ENCODE data around the gene NEK6. TPM values are rescaled to one million over a fixed set of nuclear protein-coding genes. Genes with fewer than 3 reads are reported as not detected.

Gene NEK6
- total and polyA plus RNA-seq, 10 donors = 11.2 to 71.3 (median 41.1) TPM

GRCh38 chr9:124210697-124211096, 47.1 kb upstream of the NEK6 start:
- H3K9me3 ChIP-seq = no peaks in the 10 kb centered on the region
- TF ChIP-seq POLR2A (IDR thresholded peaks at IDR 0.05) = no peak
- TF ChIP-seq, protein P1, sequence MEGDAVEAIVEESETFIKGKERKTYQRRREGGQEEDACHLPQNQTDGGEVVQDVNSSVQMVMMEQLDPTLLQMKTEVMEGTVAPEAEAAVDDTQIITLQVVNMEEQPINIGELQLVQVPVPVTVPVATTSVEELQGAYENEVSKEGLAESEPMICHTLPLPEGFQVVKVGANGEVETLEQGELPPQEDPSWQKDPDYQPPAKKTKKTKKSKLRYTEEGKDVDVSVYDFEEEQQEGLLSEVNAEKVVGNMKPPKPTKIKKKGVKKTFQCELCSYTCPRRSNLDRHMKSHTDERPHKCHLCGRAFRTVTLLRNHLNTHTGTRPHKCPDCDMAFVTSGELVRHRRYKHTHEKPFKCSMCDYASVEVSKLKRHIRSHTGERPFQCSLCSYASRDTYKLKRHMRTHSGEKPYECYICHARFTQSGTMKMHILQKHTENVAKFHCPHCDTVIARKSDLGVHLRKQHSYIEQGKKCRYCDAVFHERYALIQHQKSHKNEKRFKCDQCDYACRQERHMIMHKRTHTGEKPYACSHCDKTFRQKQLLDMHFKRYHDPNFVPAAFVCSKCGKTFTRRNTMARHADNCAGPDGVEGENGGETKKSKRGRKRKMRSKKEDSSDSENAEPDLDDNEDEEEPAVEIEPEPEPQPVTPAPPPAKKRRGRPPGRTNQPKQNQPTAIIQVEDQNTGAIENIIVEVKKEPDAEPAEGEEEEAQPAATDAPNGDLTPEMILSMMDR (IDR thresholded peaks at IDR 0.05 in 8 of 11, conservative IDR thresholded peaks at IDR 0.05 in 3 of 11) = no peak
- no peak for TF ChIP-seq POLR2AphosphoS5 (IDR thresholded peaks at IDR 0.05)
- no peaks in the 10 kb centered on the region for H3K27me3 ChIP-seq (replicated peaks in 1 of 7)
- WGBS, 5 donors = 54 to 71% (median 62%) methylated on average over 3 of the region's 3 CpGs
- intact Hi-C loops (cut with DNase I; ENCODE audit: low total_unique reads) = no loop called here
- no peaks in the 10 kb centered on the region for H3K36me3 ChIP-seq
- H3K27ac ChIP-seq = peak overlapping the region in 2 of 8 donors; percentile 16 to 36
- no peak overlapping the region for H3K4me3 ChIP-seq
- H3K4me1 ChIP-seq = peaks cover 13 to 95% (median 50%) of the 10 kb centered on the region in 6 donors
- DNase-seq = no peak

DNA sequence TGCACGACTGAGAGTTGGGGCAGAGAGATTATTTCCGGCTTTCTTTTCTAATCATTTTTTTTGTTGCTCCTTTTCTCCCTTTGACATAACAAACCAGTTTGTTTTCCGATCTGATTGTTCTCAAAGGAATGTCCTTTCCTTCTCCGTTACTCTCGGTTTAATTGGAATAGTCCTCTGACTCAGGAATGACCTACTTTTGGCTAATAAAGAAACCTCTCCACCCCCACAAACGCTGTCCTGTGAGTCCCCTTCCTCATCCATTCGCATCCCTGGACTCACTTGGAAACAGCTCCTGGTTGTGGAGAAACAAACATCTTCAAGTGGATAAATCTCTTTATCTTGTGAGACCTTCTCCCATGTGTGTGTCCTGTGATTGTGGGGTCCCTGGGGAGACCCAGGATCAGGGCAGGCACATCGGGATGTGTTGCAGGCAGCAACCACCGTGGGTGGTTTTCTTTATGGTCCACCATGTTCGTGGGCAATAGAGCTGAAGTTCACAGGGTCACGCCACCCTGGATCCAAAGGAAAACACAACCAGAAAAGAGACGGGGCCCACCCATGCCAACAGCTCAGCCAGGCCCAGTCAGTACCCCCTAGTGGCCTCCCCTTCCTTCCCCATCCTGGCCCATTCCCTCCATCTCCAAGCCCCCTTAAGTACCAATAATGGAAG, 45.2 kb upstream of the NEK6 start:
- Histone ChIP-seq H3K36me3 (no peaks in the 10 kb centered on the region), H3K4me3 (no peak overlapping the region), H3K4me1 (peaks cover 28 to 95% (median 56%) of the 10 kb centered on the region in 6 donors), H3K9me3 (no peaks in the 10 kb centered on the region), H3K27ac (no peak overlapping the region), H3K27me3 (replicated peaks in 1 of 7) (no peaks in the 10 kb centered on the region)
- peak; percentile 29 for DNase-seq
- WGBS, 5 donors = 73 to 85% (median 83%) methylated on average over 12 of the region's 12 CpGs
- intact Hi-C loops (cut with DNase I; ENCODE audit: low total_unique reads) = no loop called here
- TF ChIP-seq, protein P1 (IDR thresholded peaks at IDR 0.05 in 8 of 11, conservative IDR thresholded peaks at IDR 0.05 in 3 of 11) = no peak
- no peak for TF ChIP-seq POLR2A (IDR thresholded peaks at IDR 0.05)
- no peak for TF ChIP-seq POLR2AphosphoS5 (IDR thresholded peaks at IDR 0.05)

- Histone ChIP-seq H3K4me1 (peaks cover 37 to 96% (median 61%) of the 10 kb centered on the region in 6 donors), H3K27me3 (replicated peaks in 1 of 7) (no peaks in the 10 kb centered on the region), H3K27ac (peak overlapping the region in 1 of 8 donors; percentile 90), H3K4me3 (no peak overlapping the region), H3K36me3 (no peaks in the 10 kb centered on the region), H3K9me3 (no peaks in the 10 kb centered on the region)
- WGBS, 5 donors = 91 to 95% (median 92%) methylated on average over 12 of the region's 12 CpGs
- DNase-seq = peak; percentile 33
- intact Hi-C loops (cut with DNase I; ENCODE audit: low total_unique reads) = no loop called here
- no peak for TF ChIP-seq POLR2AphosphoS5 (IDR thresholded peaks at IDR 0.05)
- no peak for TF ChIP-seq POLR2A (IDR thresholded peaks at IDR 0.05)
- TF ChIP-seq, protein P1 (IDR thresholded peaks at IDR 0.05 in 8 of 11, conservative IDR thresholded peaks at IDR 0.05 in 3 of 11) = no peak
Observed at GRCh38 chr9:124213396-124213795, 44.4 kb upstream of the NEK6 start.

- Histone ChIP-seq H3K4me3 (peak overlapping the region in 1 of 8 donors; percentile 30), H3K9me3 (no peaks in the 10 kb centered on the region), H3K27ac (peak overlapping the region in 6 of 8 donors; percentile 36 to 91 (median 72)), H3K27me3 (replicated peaks in 1 of 7) (no peaks in the 10 kb centered on the region), H3K36me3 (no peaks in the 10 kb centered on the region), H3K4me1 (peaks cover 44 to 96% (median 62%) of the 10 kb centered on the region in 6 donors)
- 44 to 59% (median 53%) methylated on average over 7 to 8 of the region's 8 CpGs for WGBS, 5 donors
- DNase-seq = peak; percentile 77
- TF ChIP-seq, protein P1 (IDR thresholded peaks at IDR 0.05 in 8 of 11, conservative IDR thresholded peaks at IDR 0.05 in 3 of 11) = no peak
- TF ChIP-seq POLR2AphosphoS5 (IDR thresholded peaks at IDR 0.05) (no peak), POLR2A (IDR thresholded peaks at IDR 0.05) (no peak)
- intact Hi-C loops (cut with DNase I; ENCODE audit: low total_unique reads) = no loop called here
Observed at GRCh38 chr9:124214116-124214515, 43.6 kb upstream of the NEK6 start.

Measured in spleen (tissue), 11 donors.